ENCODE data around the gene MAPKBP1.

DNA sequence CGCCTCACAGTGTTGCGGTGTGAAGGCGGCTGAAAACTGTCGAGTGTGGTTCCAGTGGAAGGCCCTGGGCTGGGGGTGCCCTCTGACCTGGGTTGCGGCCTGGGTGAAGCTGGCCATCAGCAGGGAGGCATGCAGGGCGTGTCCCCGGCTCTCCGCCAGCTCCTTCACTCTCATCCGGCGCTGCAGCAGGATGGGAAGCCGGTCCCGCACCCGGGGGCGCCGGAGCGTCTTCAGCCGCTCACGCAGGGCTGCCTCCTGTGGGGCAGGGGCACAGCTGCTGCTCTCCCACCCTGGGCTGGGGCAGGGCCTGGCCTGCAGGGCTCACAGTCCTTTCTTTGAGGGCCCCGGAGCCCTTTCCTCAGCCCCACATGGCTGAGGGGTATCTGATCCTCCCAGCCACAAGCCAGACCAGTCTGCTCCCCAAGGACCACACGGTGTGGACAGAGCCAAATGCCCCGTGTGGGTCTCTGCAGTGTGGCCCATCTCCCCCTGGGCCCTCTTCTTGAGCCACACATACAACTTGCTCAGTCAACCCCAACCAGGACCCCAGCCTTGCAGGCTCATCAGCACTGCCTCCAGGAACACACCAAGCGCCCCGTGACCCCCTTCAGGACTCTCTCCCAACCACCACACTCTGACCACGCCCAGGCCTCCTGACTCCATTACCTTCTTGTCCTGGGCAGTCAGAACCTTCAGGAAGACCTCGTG lies 92.7 kb downstream of the MAPKBP1 start:
- TF ChIP-seq, protein P1, sequence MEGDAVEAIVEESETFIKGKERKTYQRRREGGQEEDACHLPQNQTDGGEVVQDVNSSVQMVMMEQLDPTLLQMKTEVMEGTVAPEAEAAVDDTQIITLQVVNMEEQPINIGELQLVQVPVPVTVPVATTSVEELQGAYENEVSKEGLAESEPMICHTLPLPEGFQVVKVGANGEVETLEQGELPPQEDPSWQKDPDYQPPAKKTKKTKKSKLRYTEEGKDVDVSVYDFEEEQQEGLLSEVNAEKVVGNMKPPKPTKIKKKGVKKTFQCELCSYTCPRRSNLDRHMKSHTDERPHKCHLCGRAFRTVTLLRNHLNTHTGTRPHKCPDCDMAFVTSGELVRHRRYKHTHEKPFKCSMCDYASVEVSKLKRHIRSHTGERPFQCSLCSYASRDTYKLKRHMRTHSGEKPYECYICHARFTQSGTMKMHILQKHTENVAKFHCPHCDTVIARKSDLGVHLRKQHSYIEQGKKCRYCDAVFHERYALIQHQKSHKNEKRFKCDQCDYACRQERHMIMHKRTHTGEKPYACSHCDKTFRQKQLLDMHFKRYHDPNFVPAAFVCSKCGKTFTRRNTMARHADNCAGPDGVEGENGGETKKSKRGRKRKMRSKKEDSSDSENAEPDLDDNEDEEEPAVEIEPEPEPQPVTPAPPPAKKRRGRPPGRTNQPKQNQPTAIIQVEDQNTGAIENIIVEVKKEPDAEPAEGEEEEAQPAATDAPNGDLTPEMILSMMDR (IDR thresholded peaks at IDR 0.05; ENCODE audit: low read depth, low read length) = no peak
- TF ChIP-seq POLR2A (IDR thresholded peaks at IDR 0.05; ENCODE audit: extremely low read depth, insufficient read length) (no peak), MYC (IDR thresholded peaks at IDR 0.05; ENCODE audit: low read depth, low read length) (no peak)
